Kidney epithelial cell (primary cell): ENCODE results near the gene WDR7. TPM values are rescaled to one million over a fixed set of nuclear protein-coding genes. Genes with fewer than 3 reads are reported as not detected.
A peak's percentile ranks its signal among the peaks of the same experiment; 100 is the strongest.

Experiments used
- DNase-seq: peaks from one replicate; pipeline ENCODE4 v3.0.0-alpha.2; 2010; ENCODE audit warnings: low read depth
- H3K27me3 ChIP-seq: 2 replicates; pipeline ENCODE4 v1.6.0; 2011; ENCODE audit warnings: low read length; ENCODE audit not compliant: control insufficient read depth, insufficient read depth
- H3K36me3 ChIP-seq: 2 replicates; pipeline ENCODE4 v1.5.1; 2011; ENCODE audit warnings: low read length; ENCODE audit not compliant: control insufficient read depth, insufficient read depth
- H3K4me3 ChIP-seq: 2 replicates; pipeline ENCODE4 v1.5.1; 2011; ENCODE audit warnings: low read depth, mild to moderate bottlenecking, control low read depth, low read length
- total RNA-seq: library from RNA; depleted of rRNA; stranded (reverse); fragments of >200 nt; gene quantifications from 2 replicates; pipeline ENCODE4 v1.2.3, GENCODE V29; 2015
- TF ChIP-seq, protein P1 (sequence below): IDR thresholded peaks from 2 replicates; pipeline ENCODE4 v1.5.1; 2011; ENCODE audit warnings: mild to moderate bottlenecking, moderate library complexity, low read length, control low read depth, inconsistent platforms; ENCODE audit not compliant: insufficient read depth, poor library complexity, severe bottlenecking

Gene WDR7
- total RNA-seq, 1 donor from 2014 or later = 8.7 TPM

DNA sequence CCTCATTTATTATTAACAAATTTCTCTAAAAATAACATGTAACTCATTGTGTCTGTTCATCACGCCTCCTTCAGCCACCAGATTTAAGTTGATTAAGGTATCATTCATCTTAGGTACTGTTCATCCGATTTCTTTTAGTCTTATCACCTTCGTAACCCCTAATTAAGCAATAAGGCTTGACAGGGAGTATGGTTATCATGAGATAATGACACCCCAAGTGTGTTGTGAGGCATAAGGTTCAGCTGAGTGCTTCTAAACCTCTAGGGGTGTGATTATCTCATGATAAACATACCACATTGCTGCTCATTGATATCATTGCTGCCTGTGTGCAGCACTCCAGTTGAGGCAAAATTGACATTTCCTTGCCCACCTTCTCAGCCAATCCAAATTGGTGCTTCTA, 336.9 kb downstream of the WDR7 start:
- TF ChIP-seq, protein P1, sequence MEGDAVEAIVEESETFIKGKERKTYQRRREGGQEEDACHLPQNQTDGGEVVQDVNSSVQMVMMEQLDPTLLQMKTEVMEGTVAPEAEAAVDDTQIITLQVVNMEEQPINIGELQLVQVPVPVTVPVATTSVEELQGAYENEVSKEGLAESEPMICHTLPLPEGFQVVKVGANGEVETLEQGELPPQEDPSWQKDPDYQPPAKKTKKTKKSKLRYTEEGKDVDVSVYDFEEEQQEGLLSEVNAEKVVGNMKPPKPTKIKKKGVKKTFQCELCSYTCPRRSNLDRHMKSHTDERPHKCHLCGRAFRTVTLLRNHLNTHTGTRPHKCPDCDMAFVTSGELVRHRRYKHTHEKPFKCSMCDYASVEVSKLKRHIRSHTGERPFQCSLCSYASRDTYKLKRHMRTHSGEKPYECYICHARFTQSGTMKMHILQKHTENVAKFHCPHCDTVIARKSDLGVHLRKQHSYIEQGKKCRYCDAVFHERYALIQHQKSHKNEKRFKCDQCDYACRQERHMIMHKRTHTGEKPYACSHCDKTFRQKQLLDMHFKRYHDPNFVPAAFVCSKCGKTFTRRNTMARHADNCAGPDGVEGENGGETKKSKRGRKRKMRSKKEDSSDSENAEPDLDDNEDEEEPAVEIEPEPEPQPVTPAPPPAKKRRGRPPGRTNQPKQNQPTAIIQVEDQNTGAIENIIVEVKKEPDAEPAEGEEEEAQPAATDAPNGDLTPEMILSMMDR = no peak

DNA sequence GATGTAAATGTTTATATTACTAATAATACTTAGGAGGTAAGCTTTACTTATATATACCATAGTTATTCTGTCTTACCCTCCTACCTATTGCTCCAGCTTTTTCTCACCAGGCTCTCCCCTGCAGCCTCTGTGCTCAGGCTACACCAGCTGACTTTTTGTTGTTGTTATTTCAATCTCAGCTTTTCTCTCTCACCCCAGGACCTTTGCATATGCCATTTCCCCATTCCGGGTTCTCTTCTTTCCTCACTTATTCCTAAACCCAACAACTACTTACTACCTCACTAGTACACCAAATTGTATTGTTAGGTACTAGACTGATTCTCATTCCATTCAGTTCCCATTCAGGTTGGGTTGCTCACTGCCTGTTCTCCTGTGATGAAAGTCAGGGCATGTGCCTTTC, 339.5 kb downstream of the WDR7 start:
- no peaks in the 10 kb centered on the region for H3K36me3 ChIP-seq
- TF ChIP-seq, protein P1 = no peak

More for the DNA sequence above, 336.9 kb downstream of the WDR7 start:
- H3K4me3 ChIP-seq = no peak overlapping the region
- DNase-seq = no peak
- no peaks in the 10 kb centered on the region for H3K36me3 ChIP-seq
- H3K27me3 ChIP-seq = no peaks in the 10 kb centered on the region

DNA sequence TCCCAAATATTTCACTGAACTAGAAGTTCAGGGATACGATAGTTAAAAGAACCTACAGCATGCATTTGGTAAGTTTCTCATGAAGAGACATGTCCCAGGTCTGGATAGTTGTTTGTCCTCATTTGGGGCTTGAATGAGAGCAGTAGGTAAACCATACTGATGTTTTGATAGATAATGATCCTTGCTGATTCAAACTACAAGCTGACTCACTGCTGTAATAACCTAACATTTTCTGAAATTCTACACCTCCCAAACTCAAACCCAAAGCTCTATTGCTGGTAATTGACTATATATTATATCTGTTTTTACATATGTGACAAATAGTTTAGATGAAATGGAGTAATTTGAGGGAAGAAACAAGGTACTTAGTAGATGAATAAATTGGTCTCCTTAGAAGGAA, 341.6 kb downstream of the WDR7 start:
- no peak overlapping the region for H3K4me3 ChIP-seq
- no peaks in the 10 kb centered on the region for H3K27me3 ChIP-seq
- DNase-seq = no peak
- TF ChIP-seq, protein P1 = no peak
- H3K36me3 ChIP-seq = no peaks in the 10 kb centered on the region

More for the DNA sequence above, 339.5 kb downstream of the WDR7 start:
- Histone ChIP-seq H3K4me3 (no peak overlapping the region), H3K27me3 (no peaks in the 10 kb centered on the region)
- DNase-seq = no peak

DNA sequence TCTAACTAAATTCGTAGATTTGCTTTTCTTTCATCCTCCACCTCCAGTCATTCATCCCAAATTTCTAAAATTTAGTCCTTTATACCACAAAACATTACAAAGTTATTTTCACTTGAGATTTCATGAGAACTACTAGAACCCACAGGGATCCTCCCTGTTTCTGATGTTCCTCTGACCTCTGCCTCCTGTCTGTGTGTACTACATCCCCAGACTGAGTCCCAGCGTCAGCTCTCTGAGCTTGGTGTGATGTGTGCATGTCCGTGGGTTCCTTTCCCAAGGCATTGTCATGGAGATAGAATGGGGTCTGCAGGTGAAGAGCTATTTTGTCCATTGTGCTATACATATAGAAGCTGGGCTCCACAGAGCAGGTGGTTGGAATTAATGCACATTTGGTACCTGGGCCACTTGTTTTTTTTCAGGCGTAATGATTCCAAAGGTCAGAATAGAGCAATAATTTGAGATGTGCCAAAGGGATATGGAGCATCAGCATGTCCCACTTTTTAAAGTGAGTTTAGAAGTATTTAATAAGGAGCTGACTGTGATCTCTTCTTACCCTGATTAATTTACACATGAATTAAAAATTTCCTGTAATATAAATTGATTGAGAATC, 344.5 kb downstream of the WDR7 start:
- Histone ChIP-seq H3K4me3 (no peak overlapping the region), H3K27me3 (no peaks in the 10 kb centered on the region), H3K36me3 (no peaks in the 10 kb centered on the region)
- no peak for DNase-seq
- TF ChIP-seq, protein P1 = peak; percentile 2

DNA sequence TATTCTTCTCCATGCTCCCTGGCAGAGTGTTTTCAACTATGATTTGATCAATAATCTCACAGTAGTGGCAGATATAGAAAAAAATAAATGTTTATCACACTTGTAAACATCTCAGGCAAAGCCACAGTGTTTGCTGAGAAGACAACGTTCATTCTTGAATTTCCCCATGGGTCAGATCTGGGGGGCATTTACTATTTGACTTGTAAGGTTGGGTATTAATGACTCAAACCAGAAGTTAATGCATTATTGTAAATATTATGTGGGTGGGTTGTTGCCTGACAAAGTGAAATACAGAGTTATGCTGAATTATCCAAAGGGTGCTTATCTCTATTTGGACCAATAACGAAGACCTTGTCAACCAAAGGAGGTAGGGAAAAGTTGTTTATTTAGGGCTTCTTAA, 346.0 kb downstream of the WDR7 start:
- Histone ChIP-seq H3K27me3 (no peaks in the 10 kb centered on the region), H3K4me3 (no peak overlapping the region), H3K36me3 (no peaks in the 10 kb centered on the region)
- no peak for DNase-seq
- TF ChIP-seq, protein P1 = no peak

DNA sequence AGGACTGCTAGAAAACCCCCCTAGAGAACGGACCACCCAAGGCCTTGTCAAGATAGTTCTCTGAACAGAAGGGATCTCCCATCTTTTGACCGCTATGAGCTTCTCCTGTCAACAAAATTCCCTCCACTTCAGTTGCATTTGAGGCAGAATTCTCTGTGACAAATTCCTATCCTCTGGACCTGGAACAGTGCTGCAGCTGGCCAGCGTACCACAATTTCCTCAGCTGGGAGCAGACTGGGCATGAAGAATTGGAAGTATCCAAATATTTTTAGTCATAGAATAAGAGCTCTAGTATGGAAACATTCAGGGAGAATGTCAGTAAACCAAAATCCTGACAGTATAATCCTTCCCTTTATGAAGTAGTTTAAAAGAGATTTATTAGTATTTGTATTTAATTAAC, 348.7 kb downstream of the WDR7 start:
- H3K36me3 ChIP-seq = no peaks in the 10 kb centered on the region
- TF ChIP-seq, protein P1 = no peak
- no peaks in the 10 kb centered on the region for H3K27me3 ChIP-seq
- DNase-seq = no peak
- no peak overlapping the region for H3K4me3 ChIP-seq
